CMK (cell line): ENCODE measurements around the gene SLC9A2.

Source experiments
- DNase-seq: peaks from one replicate; pipeline ENCODE4 v3.0.0-alpha.2; 2010; ENCODE audit warnings: low read depth

Gene SLC9A2

GRCh38 chr2:102619414-102620319, at the start of gene SLC9A2:
Gene SLC9A2, plus strand, starts transcription at chr2:102619553. Its CDS starts 296 bp downstream, at chr2:102619849.
- peak; percentile 14 for DNase-seq

- no peak for DNase-seq
Observed at GRCh38 chr2:102575888-102576287, 43.5 kb upstream of the SLC9A2 start.

GRCh38 chr2:102578376-102578775, 41.0 kb upstream of the SLC9A2 start:
- no peak for DNase-seq

- no peak for DNase-seq
Observed at GRCh38 chr2:102581911-102582310, 37.4 kb upstream of the SLC9A2 start.

GRCh38 chr2:102582845-102583244, 36.5 kb upstream of the SLC9A2 start:
- DNase-seq = no peak

- no peak for DNase-seq
Observed at GRCh38 chr2:102585847-102586404, 33.4 kb upstream of the SLC9A2 start.

GRCh38 chr2:102588213-102588939, 31.0 kb upstream of the SLC9A2 start:
- DNase-seq = no peak

GRCh38 chr2:102589444-102589843, 29.9 kb upstream of the SLC9A2 start:
- DNase-seq = no peak

- DNase-seq = no peak
Observed at GRCh38 chr2:102591491-102592045, 27.8 kb upstream of the SLC9A2 start.

- no peak for DNase-seq
Observed at GRCh38 chr2:102592601-102593000, 26.8 kb upstream of the SLC9A2 start.

- DNase-seq = no peak
Observed at GRCh38 chr2:102593516-102593915, 25.8 kb upstream of the SLC9A2 start.

GRCh38 chr2:102594445-102595016, 24.8 kb upstream of the SLC9A2 start:
- no peak for DNase-seq

- DNase-seq = no peak
Observed at GRCh38 chr2:102597788-102598187, 21.6 kb upstream of the SLC9A2 start.

GRCh38 chr2:102599486-102599885, 19.9 kb upstream of the SLC9A2 start:
- DNase-seq = no peak

GRCh38 chr2:102601730-102602129, 17.6 kb upstream of the SLC9A2 start:
- DNase-seq = no peak

GRCh38 chr2:102603904-102604303, 15.4 kb upstream of the SLC9A2 start:
- no peak for DNase-seq

- no peak for DNase-seq
Observed at GRCh38 chr2:102604769-102605168, 14.6 kb upstream of the SLC9A2 start.

- no peak for DNase-seq
Observed at GRCh38 chr2:102606353-102606752, 13.0 kb upstream of the SLC9A2 start.

- DNase-seq = no peak
Observed at GRCh38 chr2:102615620-102616436, 3.5 kb upstream of the SLC9A2 start.

GRCh38 chr2:102618452-102619413, 620 bp upstream of the SLC9A2 start:
- peak; percentile 40 for DNase-seq
